ENCODE measurements around the gene FRMD6.

DNA sequence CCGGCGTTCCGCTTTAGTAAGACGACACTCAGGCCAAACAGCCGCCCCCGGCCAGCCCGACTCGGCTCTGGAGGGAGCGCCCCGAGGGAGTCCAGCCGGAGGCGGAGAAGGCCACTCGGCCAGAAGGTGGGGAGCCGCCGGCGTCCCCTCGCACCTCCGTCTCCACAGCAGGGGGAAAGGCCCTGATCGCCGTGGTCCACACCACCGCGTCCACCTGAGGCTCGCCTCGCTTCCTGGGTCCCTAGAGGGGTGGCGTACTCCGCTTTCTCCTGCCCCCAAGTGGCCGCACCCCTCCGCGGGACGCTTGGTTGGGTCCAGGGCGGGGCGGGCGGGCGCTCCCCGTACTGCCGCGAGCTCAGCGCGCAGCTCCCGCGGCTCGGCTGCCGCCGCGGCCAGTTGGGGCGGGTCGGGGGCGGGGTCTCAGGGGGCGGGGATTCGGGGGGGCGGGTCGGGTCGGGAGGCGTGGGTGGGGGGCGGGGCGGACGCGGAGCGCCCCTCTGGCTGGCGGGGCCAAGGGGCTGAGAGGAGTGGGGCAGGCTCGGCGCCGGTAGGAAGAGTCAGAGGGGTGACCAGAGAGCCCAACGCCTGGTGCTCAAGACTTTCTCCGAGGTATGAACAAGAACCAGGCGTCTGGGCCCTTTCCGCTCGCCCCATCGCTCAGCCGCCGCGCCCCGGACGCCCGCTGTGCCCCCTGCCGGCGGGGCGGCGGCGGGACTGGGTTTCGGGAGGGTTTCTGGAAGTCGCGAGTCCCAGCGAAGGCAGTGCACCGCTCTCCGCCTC, at the start of gene FRMD6:
- no peak for TF ChIP-seq ARNTL (CRISPR knock-in tag; IDR thresholded peaks at IDR 0.05; ENCODE audit: borderline replicate concordance, low read depth)
- no peak for TF ChIP-seq RARB (CRISPR knock-in tag; IDR thresholded peaks at IDR 0.05)
- TF ChIP-seq ZFP30 (CRISPR knock-in tag; IDR thresholded peaks at IDR 0.05): no peak

Measured in SK-N-SH treated with all-trans-retinoic acid at 6 μM for 48 hours (cell line).